Measurements from ENCODE around the gene GRM1.
"Not testable (repeated sequence)": the region's sequence is repeated elsewhere in the genome, so short reads cannot be mapped to it uniquely, and the experiment has no call there.

The GRM1 gene

DNA sequence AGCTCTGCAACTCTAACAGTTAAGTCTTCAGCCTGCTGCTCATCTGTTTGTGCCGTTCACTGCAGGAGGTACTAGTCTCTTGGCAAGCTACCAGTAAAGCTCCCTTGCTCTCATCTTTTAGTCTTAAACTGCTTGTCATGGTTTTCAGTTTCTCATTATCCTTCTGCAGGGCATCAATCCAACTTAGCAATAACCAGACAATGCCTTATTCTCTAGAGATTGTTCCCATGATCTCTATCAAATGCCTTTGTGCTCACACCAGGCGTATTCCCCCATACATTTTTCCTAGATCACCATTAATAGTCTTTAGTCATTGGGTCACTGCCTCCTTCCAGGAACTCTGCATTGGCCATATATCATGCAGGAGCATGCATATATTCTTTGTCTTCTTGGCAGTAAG, 171.3 kb downstream of the GRM1 start:
- no peak for DNase-seq

- DNase-seq = no peak
Observed at GRCh38 chr6:146202570-146202969, 173.7 kb downstream of the GRM1 start.

- DNase-seq = no peak
Observed at GRCh38 chr6:146209942-146210341, 181.1 kb downstream of the GRM1 start.

- no peak for DNase-seq
Observed at GRCh38 chr6:146210406-146211083, 181.7 kb downstream of the GRM1 start.

DNA sequence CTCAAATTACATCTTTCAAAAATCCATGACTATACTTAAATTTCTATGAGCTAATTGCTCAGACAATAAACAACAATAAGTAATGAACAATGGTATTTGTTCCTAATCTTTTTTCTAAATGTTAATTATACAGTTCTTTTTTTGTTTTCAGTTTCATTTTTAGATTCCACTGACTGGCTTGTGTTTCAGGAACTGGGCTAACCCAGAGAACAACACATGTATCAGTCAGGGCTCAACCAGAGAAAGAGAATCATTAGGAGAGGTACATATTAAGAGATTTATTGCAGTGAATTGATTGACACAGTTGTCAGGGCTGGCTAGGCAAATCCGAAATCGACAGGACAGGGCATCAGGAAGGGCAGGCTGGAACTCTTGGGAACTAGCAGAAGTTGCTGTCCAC, 182.8 kb downstream of the GRM1 start:
- DNase-seq = no peak

DNA sequence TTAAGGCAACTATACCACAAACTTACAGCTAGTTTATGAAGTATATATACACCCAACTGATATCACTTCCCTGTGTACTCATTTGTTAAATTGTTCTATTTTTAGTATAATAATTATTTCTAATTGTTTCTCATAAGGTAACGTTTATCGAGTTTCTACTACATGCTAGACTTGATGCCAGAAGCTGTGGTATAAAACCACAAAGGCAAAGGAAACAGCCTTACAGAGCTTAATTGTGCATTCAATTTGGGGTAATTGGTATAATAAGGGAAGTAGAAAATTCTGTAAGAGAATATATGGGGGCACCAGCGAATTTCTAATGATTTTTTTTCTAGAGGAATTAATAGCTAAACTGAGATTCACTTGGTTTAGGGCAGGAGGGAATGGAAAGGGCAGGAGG, 183.9 kb downstream of the GRM1 start:
- no peak for DNase-seq

GRCh38 chr6:146219101-146219500, 190.2 kb downstream of the GRM1 start:
- DNase-seq = no peak

GRCh38 chr6:146224449-146224848, 195.6 kb downstream of the GRM1 start:
- no peak for DNase-seq

- DNase-seq = no peak
Observed at GRCh38 chr6:146224988-146225387, 196.1 kb downstream of the GRM1 start.

DNA sequence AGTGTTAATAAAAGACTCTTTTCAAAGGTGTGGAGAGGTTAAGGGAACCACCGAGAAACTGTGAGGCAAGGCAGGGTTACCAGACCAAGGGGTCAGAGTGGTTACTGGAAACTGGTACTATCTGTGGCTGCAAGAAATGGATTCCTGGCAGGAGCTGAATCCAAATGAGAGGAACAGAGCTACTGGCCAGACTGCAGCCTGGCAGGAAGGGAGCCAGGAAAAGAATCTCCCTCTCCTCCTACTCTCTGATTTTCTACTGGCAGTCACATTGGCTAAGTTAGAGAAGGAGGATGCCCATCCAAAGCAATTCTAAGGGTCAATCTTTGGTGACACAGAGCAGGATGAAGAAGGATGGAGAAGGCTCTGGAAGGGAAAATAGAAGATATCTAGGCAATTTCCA, 211.5 kb downstream of the GRM1 start:
- no peak for DNase-seq

- DNase-seq = no peak
Observed at GRCh38 chr6:146240807-146241206, 211.9 kb downstream of the GRM1 start.

- DNase-seq = not testable (repeated sequence)
Observed at GRCh38 chr6:146243646-146244045, 214.8 kb downstream of the GRM1 start.

DNA sequence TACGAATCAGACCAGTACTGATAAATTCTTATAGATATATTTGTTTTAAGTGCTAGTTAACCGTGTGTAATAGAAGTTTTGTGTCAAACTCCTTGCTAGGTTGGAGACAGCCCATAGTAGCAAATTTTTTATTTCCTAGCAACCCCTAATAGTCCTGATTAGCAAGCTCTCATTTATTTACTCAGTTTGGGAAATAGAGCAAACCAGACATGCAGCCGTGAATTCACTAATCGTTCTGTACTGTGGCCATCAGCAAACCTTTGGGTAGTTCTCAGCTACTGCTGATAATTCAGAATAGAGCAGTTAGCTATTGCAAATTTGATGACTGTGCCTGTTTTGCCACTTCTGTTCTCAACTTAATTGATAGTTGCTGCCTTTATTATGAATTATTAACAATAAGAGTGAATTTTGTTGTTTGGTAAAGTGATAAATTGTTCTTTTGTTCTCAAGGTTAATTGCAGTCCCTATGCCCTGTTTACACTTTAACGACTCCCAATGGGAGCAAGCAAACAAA, 215.8 kb downstream of the GRM1 start:
- no peak for DNase-seq

DNA sequence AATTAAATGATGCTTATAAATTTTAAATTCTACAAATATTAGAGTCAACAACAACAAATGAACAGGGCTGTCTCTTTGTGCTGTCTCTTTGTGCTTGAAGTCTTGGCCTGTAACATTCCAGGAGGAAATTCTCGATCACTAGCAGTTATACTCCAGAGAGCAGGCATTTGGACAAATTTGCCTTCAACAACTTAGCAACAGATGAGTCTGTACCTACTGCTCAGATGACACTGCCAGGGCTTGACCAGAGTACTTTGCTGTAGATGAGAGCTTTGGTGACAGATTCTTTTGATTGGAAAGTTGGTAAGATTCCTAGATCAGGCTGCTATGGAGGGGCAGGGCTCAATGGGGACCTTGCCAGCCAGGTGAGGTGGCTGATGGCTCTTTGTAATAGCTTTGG, 217.2 kb downstream of the GRM1 start:
- DNase-seq = no peak

- DNase-seq = no peak
Observed at GRCh38 chr6:146253691-146254090, 224.8 kb downstream of the GRM1 start.

DNA sequence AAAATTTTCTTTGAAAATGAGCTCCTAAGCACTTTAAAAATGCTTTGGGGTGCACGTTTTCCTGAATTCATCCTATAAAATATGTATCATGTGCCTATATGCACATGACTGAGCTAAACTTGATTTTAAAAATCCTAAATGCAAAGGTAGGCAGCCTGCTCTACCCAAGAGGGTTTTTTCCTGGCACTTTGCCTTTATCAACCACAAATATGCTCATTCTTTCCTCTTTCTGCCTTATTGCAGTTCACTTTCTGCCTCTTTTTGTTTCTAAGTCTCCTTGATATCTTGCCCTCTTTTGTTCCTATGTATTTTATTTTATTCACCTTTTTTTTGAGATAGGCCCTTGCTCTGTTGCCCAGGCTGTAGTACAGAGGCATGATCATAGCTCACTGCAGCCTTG, 229.3 kb downstream of the GRM1 start:
- no peak for DNase-seq

GRCh38 chr6:146260886-146261285, 232.0 kb downstream of the GRM1 start:
- DNase-seq = no peak

GRCh38 chr6:146265056-146265455, 236.2 kb downstream of the GRM1 start:
- no peak for DNase-seq

GRCh38 chr6:146267447-146267846, 238.6 kb downstream of the GRM1 start:
- no peak for DNase-seq

- DNase-seq = no peak
Observed at GRCh38 chr6:146267946-146268345, 239.1 kb downstream of the GRM1 start.

DNA sequence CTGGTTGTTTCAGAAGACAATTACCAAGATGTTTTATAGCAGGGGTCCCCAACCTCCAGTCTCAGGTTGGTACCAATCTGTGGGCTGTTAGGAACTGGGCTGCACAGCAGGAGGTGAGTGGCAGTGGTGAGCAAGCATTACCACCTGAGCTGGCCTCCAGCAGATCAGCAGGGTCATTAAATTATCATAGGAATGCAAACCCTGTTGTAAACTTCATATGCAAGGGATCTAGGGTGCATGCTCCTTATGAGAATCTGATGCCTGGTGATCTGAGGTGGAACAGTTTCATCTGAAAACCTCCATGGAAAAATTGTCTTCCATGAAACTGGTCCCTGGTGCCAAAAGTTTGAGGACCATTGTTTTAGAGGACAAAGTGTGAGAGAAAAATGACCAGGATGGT, 240.6 kb downstream of the GRM1 start:
- DNase-seq = no peak

DNA sequence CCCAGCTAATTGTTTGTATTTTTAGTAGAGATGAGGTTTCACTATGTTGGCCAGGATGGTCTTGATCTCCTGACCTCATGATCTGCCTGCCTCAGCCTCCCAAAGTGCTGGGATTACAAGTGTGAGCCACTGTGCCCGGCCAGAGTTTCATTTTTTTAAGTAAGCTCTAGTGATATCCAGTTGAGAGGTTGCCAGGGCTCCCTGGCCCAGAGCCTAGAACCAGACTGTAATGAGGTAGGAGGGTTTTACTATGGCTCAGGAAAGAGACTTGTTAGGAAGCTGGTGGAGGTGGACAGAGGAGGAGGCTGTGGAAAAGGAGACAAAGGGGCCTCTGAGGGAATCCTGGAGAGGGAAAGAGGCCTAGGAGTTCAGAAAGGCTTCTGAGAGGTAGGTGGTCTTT, 242.3 kb downstream of the GRM1 start:
- not testable (repeated sequence) for DNase-seq

DNA sequence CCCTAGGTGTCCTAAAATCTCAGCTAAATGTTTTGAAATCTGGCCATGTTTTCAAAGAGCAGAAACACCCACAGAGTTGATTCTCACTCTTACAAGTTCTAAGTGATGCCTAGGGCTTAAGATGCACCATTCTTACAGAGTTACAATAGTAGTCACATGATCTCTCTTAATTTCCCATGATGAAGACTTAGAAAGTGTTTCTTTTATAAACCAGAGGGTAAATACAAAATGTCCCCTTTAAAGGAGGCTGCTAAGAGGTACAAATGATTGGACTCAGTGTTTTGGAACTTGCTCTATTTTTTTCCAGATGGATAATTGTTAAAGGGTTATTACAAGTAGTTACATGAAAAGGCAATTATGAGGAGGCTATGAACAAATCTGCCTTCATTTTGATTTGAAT, 244.6 kb downstream of the GRM1 start:
- no peak for DNase-seq

DNA sequence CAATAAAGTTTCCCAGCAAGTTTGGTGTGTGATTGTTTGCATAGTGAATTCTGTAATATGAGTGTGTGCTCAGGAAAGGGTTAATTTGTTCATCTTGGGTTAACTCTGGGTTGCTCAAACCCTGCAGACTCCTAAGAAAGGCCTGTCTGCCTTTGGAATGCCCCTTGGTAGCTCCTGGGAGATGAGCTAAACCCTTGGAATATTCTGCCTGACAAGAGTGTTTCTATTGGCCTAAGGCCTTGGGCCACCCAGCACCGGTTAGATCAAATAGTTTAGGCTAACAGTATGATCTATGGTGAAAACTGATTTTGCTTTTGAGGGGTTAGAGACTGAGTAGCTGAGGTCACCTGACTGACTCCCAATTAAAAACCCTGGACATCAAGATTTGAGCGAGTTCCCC, 248.3 kb downstream of the GRM1 start:
- DNase-seq = no peak

DNA sequence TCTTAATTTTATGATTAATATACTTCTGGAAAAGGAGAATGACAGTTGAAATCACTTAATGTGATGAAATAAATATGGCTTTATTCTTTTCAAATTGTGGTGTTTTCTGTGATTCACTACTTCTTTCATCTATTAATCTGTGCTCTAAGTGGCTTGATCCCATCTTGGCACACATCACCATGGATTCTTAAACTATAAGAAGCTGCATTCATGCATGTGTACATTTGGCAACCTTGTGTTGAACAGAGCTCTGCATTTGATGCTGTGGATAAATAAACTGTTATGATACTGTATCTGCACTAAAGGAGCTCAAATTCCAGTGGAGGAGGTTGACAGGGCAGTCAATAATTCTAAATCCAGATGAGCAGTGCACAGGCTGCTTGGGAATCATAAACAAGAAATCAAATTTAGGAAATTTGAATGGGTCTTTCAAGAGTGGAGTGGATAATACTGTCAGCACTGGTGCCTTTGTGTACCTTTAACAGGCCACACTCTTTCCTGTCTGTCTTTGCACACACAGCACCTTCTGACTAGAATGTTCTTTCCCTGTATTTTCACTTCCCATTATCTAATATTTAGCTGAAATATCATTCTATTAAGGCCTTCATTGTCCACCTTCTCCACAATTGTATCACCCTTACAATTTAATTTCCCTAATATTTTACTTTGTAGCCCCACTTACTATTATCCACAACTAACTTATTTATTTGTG, 252.9 kb downstream of the GRM1 start:
- DNase-seq = no peak
